Spleen (tissue), 7 donors: ENCODE results near the gene FLCN.

Experiments used
- POLR2A ChIP-seq, 3 donors: fragments of 450-650 bp; IDR thresholded peaks; one replicate each; pipeline ENCODE4 v1.5.1; 2017; ENCODE audit warnings: antibody characterized with exemption in 3 of 3, mild to moderate bottlenecking in 1 of 3
- TF ChIP-seq, protein P1 (sequence below), 11 experiments: fragments of 200-600 bp in 7 of 11; fragments of 450-650 bp in 4 of 11; sonication (generic) in 4 of 11; IDR thresholded peaks in 8 of 11; conservative IDR thresholded peaks in 3 of 11; 1 replicate in 7 of 11; 2 replicates in 4 of 11; pipeline versions ENCODE4 v1.4.0 to v1.8.0; 2016 to 2021; ENCODE audit warnings: antibody characterized with exemption in 11 of 11, inconsistent platforms in 4 of 11, mild to moderate bottlenecking in 1 of 11
- donor health status: DM: no; HTN: no; CAD: no; lungs with moderate emphysema.
- donor health status: DM: no; HTN: no; CAD: no.
- donor health status: DM: no; HTN: no; CAD: no.

DNA sequence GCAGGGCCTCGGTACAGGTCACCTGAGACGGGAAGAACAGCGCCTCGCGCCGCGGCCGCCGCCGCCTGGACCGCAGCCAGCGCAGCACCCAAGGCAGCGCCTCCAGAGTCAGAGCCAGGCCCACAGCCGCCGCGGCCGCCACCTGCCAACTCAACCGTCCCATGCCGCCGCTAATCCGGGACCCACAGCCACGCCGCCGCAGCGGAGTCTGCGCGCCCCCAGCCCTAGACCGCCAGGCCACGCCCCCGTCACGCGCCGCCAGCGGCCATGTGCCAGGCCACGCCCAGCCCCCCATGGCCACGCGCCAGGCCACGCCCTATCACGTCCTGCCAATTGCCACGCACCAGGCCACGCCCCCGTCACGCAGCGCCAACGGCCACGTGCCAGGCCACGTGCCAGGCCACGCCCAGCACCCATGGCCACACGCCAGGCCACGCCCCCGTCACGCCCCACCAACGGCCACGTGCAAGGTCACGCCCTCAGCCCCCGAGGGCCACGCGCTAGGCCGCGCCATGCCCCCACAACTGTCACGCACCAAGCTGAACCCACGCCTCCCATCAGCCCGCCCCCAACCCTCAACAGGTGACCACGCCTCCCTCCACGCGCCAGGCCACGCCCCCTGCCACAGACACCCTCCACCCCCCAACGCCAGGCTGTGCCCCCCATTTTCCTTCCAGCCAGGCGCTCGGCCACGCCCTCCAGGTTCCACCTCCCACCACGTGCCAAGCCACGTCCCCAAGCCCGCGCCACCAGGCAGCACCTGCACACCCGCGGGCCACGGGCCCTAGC lies 30.6 kb downstream of the FLCN start, which contains the start of gene PLD6:
- TF ChIP-seq, protein P1, sequence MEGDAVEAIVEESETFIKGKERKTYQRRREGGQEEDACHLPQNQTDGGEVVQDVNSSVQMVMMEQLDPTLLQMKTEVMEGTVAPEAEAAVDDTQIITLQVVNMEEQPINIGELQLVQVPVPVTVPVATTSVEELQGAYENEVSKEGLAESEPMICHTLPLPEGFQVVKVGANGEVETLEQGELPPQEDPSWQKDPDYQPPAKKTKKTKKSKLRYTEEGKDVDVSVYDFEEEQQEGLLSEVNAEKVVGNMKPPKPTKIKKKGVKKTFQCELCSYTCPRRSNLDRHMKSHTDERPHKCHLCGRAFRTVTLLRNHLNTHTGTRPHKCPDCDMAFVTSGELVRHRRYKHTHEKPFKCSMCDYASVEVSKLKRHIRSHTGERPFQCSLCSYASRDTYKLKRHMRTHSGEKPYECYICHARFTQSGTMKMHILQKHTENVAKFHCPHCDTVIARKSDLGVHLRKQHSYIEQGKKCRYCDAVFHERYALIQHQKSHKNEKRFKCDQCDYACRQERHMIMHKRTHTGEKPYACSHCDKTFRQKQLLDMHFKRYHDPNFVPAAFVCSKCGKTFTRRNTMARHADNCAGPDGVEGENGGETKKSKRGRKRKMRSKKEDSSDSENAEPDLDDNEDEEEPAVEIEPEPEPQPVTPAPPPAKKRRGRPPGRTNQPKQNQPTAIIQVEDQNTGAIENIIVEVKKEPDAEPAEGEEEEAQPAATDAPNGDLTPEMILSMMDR (IDR thresholded peaks at IDR 0.05 in 8 of 11, conservative IDR thresholded peaks at IDR 0.05 in 3 of 11): no peak
- no peak for TF ChIP-seq POLR2A (IDR thresholded peaks at IDR 0.05)
